Parathyroid adenoma (tissue), 2 donors: ENCODE results near the gene CFAP77.

Source experiments
- H2AFZ ChIP-seq: fragments of 300-600 bp; sonication (generic); one replicate; pipeline ENCODE4 v1.7.0; 2017; ENCODE audit warnings: antibody characterized with exemption, mild to moderate bottlenecking
- H3K27ac ChIP-seq: fragments of 300-600 bp; sonication (generic); one replicate; pipeline ENCODE4 v1.7.0; 2017
- H3K27me3 ChIP-seq: fragments of 300-600 bp; sonication (generic); one replicate; pipeline ENCODE4 v1.7.0; 2017; ENCODE audit warnings: low read length; ENCODE audit not compliant: control insufficient read depth, insufficient read depth
- H3K36me3 ChIP-seq: fragments of 300-600 bp; sonication (generic); one replicate; pipeline ENCODE4 v1.7.0; 2017; ENCODE audit warnings: low read length; ENCODE audit not compliant: control insufficient read depth, insufficient read depth
- H3K4me1 ChIP-seq: fragments of 300-600 bp; sonication (generic); one replicate; pipeline ENCODE4 v1.7.0; 2017; ENCODE audit warnings: control low read depth
- H3K4me2 ChIP-seq: fragments of 300-600 bp; sonication (generic); one replicate; pipeline ENCODE4 v1.7.0; 2017; ENCODE audit warnings: low read length
- H3K4me3 ChIP-seq: fragments of 300-600 bp; sonication (generic); one replicate; pipeline ENCODE4 v1.7.0; 2017; ENCODE audit warnings: low read depth, low read length
- H3K79me2 ChIP-seq: fragments of 300-600 bp; sonication (generic); one replicate; pipeline ENCODE4 v1.7.0; 2017; ENCODE audit warnings: control low read depth
- H3K9ac ChIP-seq: fragments of 300-600 bp; sonication (generic); one replicate; pipeline ENCODE4 v1.7.0; 2017; ENCODE audit warnings: mild to moderate bottlenecking
- H3K9me3 ChIP-seq: fragments of 300-600 bp; sonication (generic); one replicate; pipeline ENCODE4 v1.7.0; 2017; ENCODE audit warnings: low read length; ENCODE audit not compliant: control insufficient read depth
- TF ChIP-seq, protein P1 (sequence below): fragments of 300-600 bp; sonication (generic); IDR thresholded peaks from one replicate; pipeline ENCODE4 v1.7.0; 2017; ENCODE audit warnings: antibody characterized with exemption, mild to moderate bottlenecking
- donor health status: primary hyperparathyroidism.

Gene CFAP77

DNA sequence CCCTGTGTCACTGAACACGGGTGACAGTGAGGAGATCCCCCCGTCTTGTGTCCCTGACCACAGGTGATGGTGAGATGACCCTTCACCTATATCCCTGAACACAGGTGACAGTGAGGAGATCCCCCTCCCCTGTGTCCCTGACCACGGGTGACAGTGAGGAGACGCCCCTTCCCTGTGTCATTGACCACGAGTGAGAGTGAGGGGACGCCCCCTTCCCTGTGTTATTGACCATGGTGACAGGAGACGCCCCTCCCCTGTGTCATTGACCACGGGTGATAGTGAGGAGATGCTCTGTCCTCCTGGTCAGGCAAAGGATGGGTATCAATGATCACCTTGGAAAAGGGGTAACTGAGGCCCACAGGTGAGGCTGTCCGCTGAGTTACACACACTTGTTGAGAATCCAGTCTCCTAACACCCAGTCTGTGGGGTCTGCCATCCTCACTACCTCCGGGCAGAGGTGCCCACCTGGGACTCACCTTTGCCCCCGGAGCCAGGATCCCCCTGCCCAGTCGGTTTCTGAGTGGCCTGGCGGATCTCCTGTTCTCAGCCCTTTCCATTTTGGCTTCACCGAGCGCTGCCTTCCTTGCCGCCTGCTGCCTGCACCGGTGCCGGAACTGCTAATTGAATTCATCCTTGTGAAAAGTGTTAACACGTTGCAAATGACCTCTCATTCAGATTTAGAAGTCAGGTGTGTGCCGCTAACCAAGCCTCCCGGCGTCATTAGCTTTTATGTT lies 104.2 kb downstream of the CFAP77 start:
- TF ChIP-seq, protein P1, sequence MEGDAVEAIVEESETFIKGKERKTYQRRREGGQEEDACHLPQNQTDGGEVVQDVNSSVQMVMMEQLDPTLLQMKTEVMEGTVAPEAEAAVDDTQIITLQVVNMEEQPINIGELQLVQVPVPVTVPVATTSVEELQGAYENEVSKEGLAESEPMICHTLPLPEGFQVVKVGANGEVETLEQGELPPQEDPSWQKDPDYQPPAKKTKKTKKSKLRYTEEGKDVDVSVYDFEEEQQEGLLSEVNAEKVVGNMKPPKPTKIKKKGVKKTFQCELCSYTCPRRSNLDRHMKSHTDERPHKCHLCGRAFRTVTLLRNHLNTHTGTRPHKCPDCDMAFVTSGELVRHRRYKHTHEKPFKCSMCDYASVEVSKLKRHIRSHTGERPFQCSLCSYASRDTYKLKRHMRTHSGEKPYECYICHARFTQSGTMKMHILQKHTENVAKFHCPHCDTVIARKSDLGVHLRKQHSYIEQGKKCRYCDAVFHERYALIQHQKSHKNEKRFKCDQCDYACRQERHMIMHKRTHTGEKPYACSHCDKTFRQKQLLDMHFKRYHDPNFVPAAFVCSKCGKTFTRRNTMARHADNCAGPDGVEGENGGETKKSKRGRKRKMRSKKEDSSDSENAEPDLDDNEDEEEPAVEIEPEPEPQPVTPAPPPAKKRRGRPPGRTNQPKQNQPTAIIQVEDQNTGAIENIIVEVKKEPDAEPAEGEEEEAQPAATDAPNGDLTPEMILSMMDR = no peak
- H3K27me3 ChIP-seq = no peaks in the 10 kb centered on the region
- no peak overlapping the region for H3K4me3 ChIP-seq

DNA sequence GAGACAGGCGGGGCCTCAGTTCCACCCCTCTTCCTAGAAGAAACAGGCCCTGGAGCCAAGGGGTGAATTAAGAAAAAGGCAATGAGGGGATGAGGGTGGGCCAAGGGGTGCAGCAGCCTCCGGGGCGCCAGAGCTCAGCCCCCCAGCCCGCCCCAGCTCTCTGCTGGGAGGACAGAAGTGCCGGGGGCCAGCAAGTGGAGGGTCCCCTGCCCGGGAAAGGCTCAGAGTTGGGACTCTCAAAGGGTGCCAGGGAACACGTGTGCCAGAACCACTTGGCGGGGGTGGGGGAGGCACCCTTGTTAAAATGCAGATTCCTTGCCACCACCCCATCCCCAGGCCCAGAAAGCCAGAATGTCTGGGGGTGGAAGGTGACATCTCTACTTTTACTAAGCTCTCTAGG lies 104.8 kb downstream of the CFAP77 start:
- H2AFZ ChIP-seq = no peak overlapping the region
- no peak overlapping the region for H3K4me2 ChIP-seq
- H3K4me1 ChIP-seq = no peaks in the 10 kb centered on the region
- H3K9me3 ChIP-seq = no peaks in the 10 kb centered on the region
- H3K79me2 ChIP-seq = no peaks in the 10 kb centered on the region
- H3K27me3 ChIP-seq = no peaks in the 10 kb centered on the region
- H3K36me3 ChIP-seq = no peaks in the 10 kb centered on the region
- TF ChIP-seq, protein P1 = no peak
- no peak overlapping the region for H3K4me3 ChIP-seq
- no peak overlapping the region for H3K27ac ChIP-seq
- no peak overlapping the region for H3K9ac ChIP-seq

More for the DNA sequence above, 104.2 kb downstream of the CFAP77 start:
- Histone ChIP-seq H2AFZ (no peak overlapping the region), H3K9me3 (no peaks in the 10 kb centered on the region), H3K36me3 (no peaks in the 10 kb centered on the region), H3K4me2 (no peak overlapping the region), H3K4me1 (no peaks in the 10 kb centered on the region), H3K79me2 (no peaks in the 10 kb centered on the region), H3K9ac (no peak overlapping the region), H3K27ac (no peak overlapping the region)

DNA sequence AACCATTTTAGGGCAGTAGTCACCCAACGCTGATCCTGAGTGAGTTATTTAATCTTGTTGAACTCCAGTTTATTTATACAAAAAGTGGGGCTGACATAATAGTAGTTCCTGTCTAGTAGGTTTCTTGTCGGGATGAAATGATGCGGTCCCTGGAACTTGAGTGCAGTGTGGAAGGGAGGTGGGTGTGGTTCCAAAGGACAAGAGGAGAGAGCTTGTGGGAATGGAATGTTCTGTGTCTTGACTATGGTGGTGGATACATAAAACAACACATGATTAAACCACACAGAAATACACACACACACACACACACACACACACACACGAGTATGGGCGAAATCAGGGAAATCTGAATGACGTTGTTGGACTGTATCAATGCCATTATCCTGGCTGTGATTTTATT lies 106.3 kb downstream of the CFAP77 start:
- no peak overlapping the region for H3K4me3 ChIP-seq
- no peaks in the 10 kb centered on the region for H3K27me3 ChIP-seq
- H3K4me2 ChIP-seq = no peak overlapping the region

DNA sequence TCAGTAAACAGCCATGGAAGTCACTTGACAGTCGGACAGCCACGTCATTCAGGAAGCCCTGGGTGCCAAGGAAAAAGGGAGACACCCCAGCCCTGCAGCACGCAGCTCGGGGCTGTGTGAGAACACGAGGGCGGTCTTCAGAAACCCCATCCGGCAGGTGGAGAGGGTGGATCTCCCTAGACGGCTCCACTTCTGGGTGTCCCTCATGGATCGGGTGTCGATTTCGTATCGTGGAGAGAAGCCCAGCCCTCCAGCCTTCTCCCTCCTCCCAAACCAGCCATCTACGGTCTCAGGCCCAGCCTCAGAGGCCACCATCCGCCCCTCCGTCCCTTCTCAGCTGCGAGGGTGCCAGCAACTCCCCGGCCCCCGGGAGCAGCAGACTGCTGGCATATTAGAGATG lies 106.9 kb downstream of the CFAP77 start:
- H3K36me3 ChIP-seq = no peaks in the 10 kb centered on the region
- H2AFZ ChIP-seq = no peak overlapping the region
- H3K4me1 ChIP-seq = no peaks in the 10 kb centered on the region
- no peak overlapping the region for H3K27ac ChIP-seq
- H3K9me3 ChIP-seq = no peaks in the 10 kb centered on the region
- no peaks in the 10 kb centered on the region for H3K79me2 ChIP-seq
- no peaks in the 10 kb centered on the region for H3K27me3 ChIP-seq
- H3K4me2 ChIP-seq = no peak overlapping the region
- TF ChIP-seq, protein P1 = no peak
- no peak overlapping the region for H3K4me3 ChIP-seq
- no peak overlapping the region for H3K9ac ChIP-seq

More for the DNA sequence above, 106.3 kb downstream of the CFAP77 start:
- Histone ChIP-seq H3K9me3 (no peaks in the 10 kb centered on the region), H3K27ac (no peak overlapping the region), H3K79me2 (no peaks in the 10 kb centered on the region), H3K9ac (no peak overlapping the region), H2AFZ (no peak overlapping the region), H3K36me3 (no peaks in the 10 kb centered on the region), H3K4me1 (no peaks in the 10 kb centered on the region)
- TF ChIP-seq, protein P1 = no peak
